ENCODE results near the gene HMCES. TPM values are rescaled to one million over a fixed set of nuclear protein-coding genes. Genes with fewer than 3 reads are reported as not detected.

The HMCES gene
- total RNA-seq, 1 donor from 2014 or later: 61.2 TPM

GRCh38 chr3:129249284-129250065 lies 29.2 kb upstream of the HMCES start, which contains the start of gene COPG1:
Gene COPG1 (plus strand): TSS chr3:129249606. CDS start chr3:129249710, 104 bp downstream.
- H3K4me1 Mint-ChIP-seq: peaks cover 29% of the 10 kb centered on the region
- H3K36me3 Mint-ChIP-seq (ENCODE audit: low read depth): peaks cover 4% of the 10 kb centered on the region
- DNase-seq (ENCODE audit: low read depth, low spot score): peak; percentile 77
- no peaks in the 10 kb centered on the region for H3K27me3 Mint-ChIP-seq (ENCODE audit: low read depth)
- no peaks in the 10 kb centered on the region for H3K9me3 Mint-ChIP-seq
- H3K27ac Mint-ChIP-seq (ENCODE audit: unreplicated experiment): peak within 1 kb of the TSS; percentile 98
- TF ChIP-seq, protein P1, sequence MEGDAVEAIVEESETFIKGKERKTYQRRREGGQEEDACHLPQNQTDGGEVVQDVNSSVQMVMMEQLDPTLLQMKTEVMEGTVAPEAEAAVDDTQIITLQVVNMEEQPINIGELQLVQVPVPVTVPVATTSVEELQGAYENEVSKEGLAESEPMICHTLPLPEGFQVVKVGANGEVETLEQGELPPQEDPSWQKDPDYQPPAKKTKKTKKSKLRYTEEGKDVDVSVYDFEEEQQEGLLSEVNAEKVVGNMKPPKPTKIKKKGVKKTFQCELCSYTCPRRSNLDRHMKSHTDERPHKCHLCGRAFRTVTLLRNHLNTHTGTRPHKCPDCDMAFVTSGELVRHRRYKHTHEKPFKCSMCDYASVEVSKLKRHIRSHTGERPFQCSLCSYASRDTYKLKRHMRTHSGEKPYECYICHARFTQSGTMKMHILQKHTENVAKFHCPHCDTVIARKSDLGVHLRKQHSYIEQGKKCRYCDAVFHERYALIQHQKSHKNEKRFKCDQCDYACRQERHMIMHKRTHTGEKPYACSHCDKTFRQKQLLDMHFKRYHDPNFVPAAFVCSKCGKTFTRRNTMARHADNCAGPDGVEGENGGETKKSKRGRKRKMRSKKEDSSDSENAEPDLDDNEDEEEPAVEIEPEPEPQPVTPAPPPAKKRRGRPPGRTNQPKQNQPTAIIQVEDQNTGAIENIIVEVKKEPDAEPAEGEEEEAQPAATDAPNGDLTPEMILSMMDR (conservative IDR thresholded peaks at IDR 0.05): no peak
- peak within 1 kb of the TSS; percentile 96 for H3K4me3 Mint-ChIP-seq

DNA sequence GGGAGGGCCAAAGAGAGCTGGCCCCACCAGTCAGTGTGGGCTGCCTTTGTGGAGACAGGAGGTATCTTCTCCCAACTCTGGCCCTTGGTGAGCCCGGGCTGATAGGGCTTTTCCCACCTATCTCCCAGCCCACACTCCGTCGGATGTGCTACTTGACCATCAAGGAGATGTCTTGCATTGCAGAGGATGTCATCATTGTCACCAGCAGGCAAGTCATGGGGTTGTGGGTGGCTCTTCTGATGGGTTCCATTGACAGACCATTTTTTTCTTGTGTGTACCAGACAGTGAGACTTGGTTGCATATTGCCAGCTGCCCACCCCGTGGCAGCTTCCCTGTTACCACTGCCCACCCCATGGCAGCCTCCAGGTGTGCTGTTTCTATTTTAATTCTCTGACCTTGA lies 25.9 kb upstream of the HMCES start:
- H3K4me1 Mint-ChIP-seq: peaks cover 23% of the 10 kb centered on the region
- DNase-seq (ENCODE audit: low read depth, low spot score): no peak
- TF ChIP-seq, protein P1 (conservative IDR thresholded peaks at IDR 0.05): no peak
- peaks cover 4% of the 10 kb centered on the region for H3K36me3 Mint-ChIP-seq (ENCODE audit: low read depth)
- H3K27ac Mint-ChIP-seq (ENCODE audit: unreplicated experiment): no peak overlapping the region
- no peaks in the 10 kb centered on the region for H3K27me3 Mint-ChIP-seq (ENCODE audit: low read depth)
- no peaks in the 10 kb centered on the region for H3K9me3 Mint-ChIP-seq
- peak overlapping the region; percentile 31 for H3K4me3 Mint-ChIP-seq

DNA sequence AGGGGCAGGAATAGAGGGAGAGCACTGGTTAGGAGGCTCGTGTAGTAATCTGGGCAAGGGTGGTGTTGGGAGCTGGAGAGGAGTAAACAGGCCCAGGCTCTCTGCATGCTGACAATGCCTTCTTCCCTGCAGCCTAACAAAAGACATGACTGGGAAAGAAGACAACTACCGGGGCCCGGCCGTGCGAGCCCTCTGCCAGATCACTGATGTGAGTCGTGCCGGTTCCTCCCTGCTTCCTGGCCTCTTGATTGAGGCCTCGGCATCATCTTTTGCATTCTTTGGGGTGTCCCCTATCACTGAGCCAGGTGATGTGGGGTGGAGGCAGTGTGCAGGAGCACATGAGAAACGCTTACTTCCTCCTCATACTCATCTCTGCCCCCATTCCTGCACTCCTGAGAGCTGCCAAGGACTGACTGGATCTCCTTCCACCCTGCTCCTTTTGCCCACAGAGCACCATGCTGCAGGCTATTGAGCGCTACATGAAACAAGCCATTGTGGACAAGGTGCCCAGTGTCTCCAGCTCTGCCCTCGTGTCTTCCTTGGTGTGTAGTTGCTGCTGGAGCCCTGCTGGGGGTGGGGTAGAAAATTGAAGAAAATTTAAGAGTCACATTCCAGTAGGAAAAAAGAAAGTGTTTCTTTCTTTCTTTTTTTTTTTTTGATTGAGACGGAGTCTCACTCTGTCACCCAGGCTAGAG lies 24.0 kb upstream of the HMCES start:
- peaks cover 9% of the 10 kb centered on the region for H3K4me1 Mint-ChIP-seq
- H3K27ac Mint-ChIP-seq (ENCODE audit: unreplicated experiment): no peak overlapping the region
- no peaks in the 10 kb centered on the region for H3K9me3 Mint-ChIP-seq
- DNase-seq (ENCODE audit: low read depth, low spot score): no peak
- peaks cover 4% of the 10 kb centered on the region for H3K36me3 Mint-ChIP-seq (ENCODE audit: low read depth)
- no peaks in the 10 kb centered on the region for H3K27me3 Mint-ChIP-seq (ENCODE audit: low read depth)
- TF ChIP-seq, protein P1 (conservative IDR thresholded peaks at IDR 0.05): no peak
- H3K4me3 Mint-ChIP-seq: peak overlapping the region; percentile 5

DNA sequence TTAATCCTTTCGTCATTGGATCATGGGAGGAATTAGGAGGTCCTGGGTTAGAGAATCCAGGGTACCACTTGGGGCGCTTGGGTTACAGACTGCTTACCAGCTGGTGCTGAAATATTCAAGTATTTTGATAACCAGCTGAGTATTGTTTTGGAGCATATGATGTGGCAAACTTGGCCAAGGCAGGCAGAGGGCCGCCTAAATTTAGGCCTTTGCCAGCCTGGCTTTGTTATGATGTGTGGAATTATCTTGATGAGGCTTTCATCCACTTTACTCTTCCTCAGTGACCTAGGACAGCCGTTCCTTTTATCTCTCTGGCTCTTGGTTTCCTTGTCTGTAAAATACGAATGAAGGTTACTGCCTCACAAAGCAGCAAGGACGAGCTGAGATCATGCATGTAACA lies 22.4 kb upstream of the HMCES start:
- Mint-ChIP-seq H3K36me3 (ENCODE audit: low read depth) (peaks cover 4% of the 10 kb centered on the region), H3K27me3 (ENCODE audit: low read depth) (no peaks in the 10 kb centered on the region), H3K4me1 (no peaks in the 10 kb centered on the region), H3K9me3 (no peaks in the 10 kb centered on the region), H3K4me3 (no peak overlapping the region), H3K27ac (ENCODE audit: unreplicated experiment) (peak overlapping the region; percentile 57)
- TF ChIP-seq, protein P1 (conservative IDR thresholded peaks at IDR 0.05): no peak
- DNase-seq (ENCODE audit: low read depth, low spot score): no peak

DNA sequence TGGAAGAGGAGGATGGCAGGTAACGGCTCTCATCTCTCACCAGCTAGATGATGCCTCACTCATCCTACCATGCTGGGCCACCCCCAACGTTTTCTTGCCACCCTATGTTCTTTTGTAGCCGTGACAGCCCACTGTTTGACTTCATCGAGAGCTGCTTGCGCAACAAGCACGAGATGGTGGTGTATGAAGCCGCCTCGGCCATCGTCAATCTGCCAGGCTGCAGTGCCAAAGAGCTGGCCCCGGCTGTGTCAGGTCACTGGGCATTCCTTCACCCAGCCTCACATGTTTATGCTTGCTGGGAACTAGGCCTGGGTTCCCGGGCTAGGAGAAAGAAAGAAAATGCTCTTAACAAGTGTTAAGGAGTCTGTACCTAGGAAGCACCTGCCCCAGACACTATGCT lies 21.1 kb upstream of the HMCES start:
- Mint-ChIP-seq H3K9me3 (no peaks in the 10 kb centered on the region), H3K4me1 (no peaks in the 10 kb centered on the region), H3K4me3 (no peak overlapping the region), H3K27me3 (ENCODE audit: low read depth) (no peaks in the 10 kb centered on the region), H3K36me3 (ENCODE audit: low read depth) (peaks cover 6% of the 10 kb centered on the region), H3K27ac (ENCODE audit: unreplicated experiment) (no peak overlapping the region)
- DNase-seq (ENCODE audit: low read depth, low spot score): no peak
- TF ChIP-seq, protein P1 (conservative IDR thresholded peaks at IDR 0.05): no peak
